Type B pancreatic cell (in vitro differentiated cells): ENCODE measurements around the gene FBXO48. TPM values are rescaled to one million over a fixed set of nuclear protein-coding genes. Genes with fewer than 3 reads are reported as not detected.

Experiments used
- DNase-seq: peaks from one replicate; pipeline ENCODE4 v3.0.0; 2021; ENCODE audit warnings: mixed read lengths; ENCODE audit not compliant: unreplicated experiment; ENCODE audit errors: extremely low spot score
- H3K27ac Mint-ChIP-seq: 2 replicates; pipeline ENCODE4 v1.8.0; 2021; ENCODE audit warnings: mild to moderate bottlenecking, mixed read lengths
- H3K27me3 Mint-ChIP-seq: 2 replicates; pipeline ENCODE4 v1.8.0; 2021; ENCODE audit warnings: mixed read lengths
- H3K36me3 Mint-ChIP-seq: 2 replicates; pipeline ENCODE4 v1.8.0; 2021; ENCODE audit warnings: mixed read lengths
- H3K4me1 Mint-ChIP-seq: one replicate; pipeline ENCODE4 v1.8.0; 2021; ENCODE audit warnings: mixed read lengths; ENCODE audit not compliant: unreplicated experiment
- H3K4me3 Mint-ChIP-seq: 2 replicates; pipeline ENCODE4 v1.8.0; 2021; ENCODE audit warnings: mild to moderate bottlenecking, mixed read lengths
- H3K9me3 Mint-ChIP-seq: 2 replicates; pipeline ENCODE4 v1.8.0; 2021; ENCODE audit warnings: mixed read lengths
- total RNA-seq: library from RNA; stranded (reverse); gene quantifications from 2 replicates; pipeline ENCODE4 v1.2.1, GENCODE V29; 2021; ENCODE audit warnings: low replicate concordance
- TF ChIP-seq, protein P1 (sequence below): fragments of 200-600 bp; sonication (generic); conservative IDR thresholded peaks from 2 replicates; pipeline ENCODE4 v1.5.0; 2021; ENCODE audit warnings: antibody characterized with exemption, mild to moderate bottlenecking

FBXO48 gene
- total RNA-seq, 1 donor from 2014 or later = 2.0 TPM

DNA sequence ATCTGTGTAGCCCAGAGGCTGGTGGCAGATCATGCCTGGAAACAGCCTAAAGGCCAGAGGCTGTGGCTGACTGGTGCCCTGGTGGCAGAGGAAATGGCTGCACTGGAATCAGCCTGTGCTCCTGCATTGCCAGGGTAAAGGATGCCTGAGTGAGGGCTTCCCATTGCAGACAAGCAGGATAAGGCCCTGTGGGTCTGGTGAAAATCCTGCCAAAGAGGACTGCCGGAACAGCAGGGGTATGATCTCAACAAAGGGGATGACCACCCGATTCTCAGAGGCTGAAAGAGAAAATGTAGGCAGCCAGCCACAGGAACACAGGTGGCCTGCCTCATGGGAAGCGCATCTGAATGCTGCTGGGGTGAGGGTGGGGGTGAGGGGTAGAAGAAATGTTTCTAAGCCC is 48.2 kb downstream of the FBXO48 start:
- TF ChIP-seq, protein P1, sequence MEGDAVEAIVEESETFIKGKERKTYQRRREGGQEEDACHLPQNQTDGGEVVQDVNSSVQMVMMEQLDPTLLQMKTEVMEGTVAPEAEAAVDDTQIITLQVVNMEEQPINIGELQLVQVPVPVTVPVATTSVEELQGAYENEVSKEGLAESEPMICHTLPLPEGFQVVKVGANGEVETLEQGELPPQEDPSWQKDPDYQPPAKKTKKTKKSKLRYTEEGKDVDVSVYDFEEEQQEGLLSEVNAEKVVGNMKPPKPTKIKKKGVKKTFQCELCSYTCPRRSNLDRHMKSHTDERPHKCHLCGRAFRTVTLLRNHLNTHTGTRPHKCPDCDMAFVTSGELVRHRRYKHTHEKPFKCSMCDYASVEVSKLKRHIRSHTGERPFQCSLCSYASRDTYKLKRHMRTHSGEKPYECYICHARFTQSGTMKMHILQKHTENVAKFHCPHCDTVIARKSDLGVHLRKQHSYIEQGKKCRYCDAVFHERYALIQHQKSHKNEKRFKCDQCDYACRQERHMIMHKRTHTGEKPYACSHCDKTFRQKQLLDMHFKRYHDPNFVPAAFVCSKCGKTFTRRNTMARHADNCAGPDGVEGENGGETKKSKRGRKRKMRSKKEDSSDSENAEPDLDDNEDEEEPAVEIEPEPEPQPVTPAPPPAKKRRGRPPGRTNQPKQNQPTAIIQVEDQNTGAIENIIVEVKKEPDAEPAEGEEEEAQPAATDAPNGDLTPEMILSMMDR = no peak
- H3K9me3 Mint-ChIP-seq = peaks cover 3% of the 10 kb centered on the region
- no peak overlapping the region for H3K27ac Mint-ChIP-seq
- H3K4me1 Mint-ChIP-seq = no peaks in the 10 kb centered on the region
- DNase-seq = no peak
- peaks cover 11% of the 10 kb centered on the region for H3K27me3 Mint-ChIP-seq
- no peaks in the 10 kb centered on the region for H3K36me3 Mint-ChIP-seq
- H3K4me3 Mint-ChIP-seq = no peak overlapping the region

DNA sequence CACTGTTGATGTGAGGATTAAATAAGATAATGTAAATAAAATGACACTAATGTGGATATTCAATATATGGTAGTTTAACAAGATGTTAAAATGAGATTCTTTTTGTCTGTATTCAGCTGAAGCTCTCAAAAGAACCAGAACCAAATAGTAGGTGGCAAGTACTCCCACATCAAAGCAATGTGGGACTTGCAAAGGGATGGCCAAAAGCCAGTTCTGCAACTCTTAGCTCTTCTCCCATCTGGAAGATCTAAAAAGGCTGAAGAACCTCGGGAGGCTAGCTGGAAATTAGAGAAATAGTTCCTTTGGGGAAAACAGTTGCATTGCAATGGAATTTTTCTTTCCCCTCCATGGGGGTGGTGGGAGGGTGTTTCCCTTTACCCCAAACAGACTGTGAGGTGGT is 48.7 kb downstream of the FBXO48 start:
- H3K4me3 Mint-ChIP-seq = no peak overlapping the region
- TF ChIP-seq, protein P1 = no peak
- no peaks in the 10 kb centered on the region for H3K4me1 Mint-ChIP-seq
- peaks cover 11% of the 10 kb centered on the region for H3K27me3 Mint-ChIP-seq
- no peaks in the 10 kb centered on the region for H3K36me3 Mint-ChIP-seq
- no peak for DNase-seq
- no peak overlapping the region for H3K27ac Mint-ChIP-seq
- H3K9me3 Mint-ChIP-seq = peaks cover 3% of the 10 kb centered on the region

DNA sequence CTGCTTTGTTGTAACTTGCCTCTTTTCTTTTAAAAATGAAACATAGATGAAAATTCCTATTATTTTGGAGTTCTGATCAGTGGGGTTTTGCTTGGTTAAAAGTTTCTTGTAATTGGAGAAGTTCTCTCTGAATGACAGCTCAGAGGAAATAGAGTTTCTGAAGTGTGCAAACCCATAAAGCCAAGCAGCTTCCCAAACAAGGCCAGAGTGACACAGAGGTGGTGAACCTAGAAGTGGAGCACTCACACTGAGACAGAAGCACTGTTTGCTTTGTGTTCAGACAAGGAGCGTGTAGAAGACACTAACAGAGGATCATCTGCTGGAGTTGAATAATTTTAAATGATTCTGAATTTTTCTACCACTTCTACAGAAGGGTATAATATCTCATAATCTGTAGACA is 49.2 kb downstream of the FBXO48 start:
- TF ChIP-seq, protein P1 = no peak
- Mint-ChIP-seq H3K27me3 (peaks cover 11% of the 10 kb centered on the region), H3K9me3 (peaks cover 3% of the 10 kb centered on the region), H3K4me3 (no peak overlapping the region), H3K27ac (no peak overlapping the region), H3K36me3 (no peaks in the 10 kb centered on the region), H3K4me1 (no peaks in the 10 kb centered on the region)
- no peak for DNase-seq

DNA sequence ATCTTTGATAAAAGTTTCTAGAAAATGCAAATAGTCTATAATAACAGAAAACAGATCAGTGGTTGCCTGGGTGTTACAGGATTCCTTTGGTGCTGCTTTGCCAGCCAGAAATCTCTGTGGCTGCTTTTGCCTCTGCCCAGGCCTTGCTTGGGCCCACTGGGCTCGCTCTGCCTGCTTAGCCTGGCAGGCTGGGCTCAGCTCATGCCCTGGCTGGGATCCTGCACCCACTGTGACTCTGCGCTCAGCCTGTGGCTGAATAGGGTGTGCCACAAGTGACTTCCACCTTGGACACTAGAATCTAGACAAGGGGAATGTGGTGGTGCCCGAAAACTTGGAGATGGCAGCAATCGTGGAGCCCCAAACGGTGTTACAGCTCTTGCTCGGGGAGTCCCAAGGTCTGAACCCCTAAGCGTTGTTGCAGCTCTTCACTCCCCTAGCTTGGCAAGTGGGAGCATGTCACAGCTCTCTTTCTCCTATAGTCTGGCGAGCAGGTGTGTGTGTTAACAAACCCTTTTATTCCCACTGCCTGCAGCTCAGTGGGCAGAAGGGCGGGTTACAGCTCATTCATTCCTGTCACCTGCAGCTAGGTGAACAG is 50.9 kb downstream of the FBXO48 start:
- Mint-ChIP-seq H3K4me3 (no peak overlapping the region), H3K27ac (no peak overlapping the region), H3K9me3 (no peaks in the 10 kb centered on the region), H3K4me1 (no peaks in the 10 kb centered on the region), H3K27me3 (peaks cover 3% of the 10 kb centered on the region), H3K36me3 (no peaks in the 10 kb centered on the region)
- TF ChIP-seq, protein P1 = no peak
- DNase-seq = no peak

DNA sequence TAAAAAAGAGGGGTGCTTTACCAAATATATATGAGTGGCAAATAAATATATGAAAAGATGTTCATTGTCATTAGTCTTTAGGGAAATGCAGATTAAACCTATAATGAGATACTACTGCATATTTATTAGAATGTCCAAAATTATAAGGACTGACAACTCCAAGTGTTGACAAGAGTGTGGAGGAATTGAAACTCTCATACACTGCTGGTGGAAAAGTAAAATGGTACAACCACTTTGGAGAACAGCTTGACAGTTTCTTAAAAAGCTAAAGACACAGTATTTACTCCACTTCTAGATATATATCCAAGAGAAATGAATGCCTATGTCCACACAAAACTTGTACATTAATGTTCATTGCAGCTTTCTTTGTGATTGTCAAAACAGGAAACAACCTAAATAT is 51.6 kb downstream of the FBXO48 start:
- no peak overlapping the region for H3K4me3 Mint-ChIP-seq
- DNase-seq = no peak
- H3K27ac Mint-ChIP-seq = no peak overlapping the region
- no peaks in the 10 kb centered on the region for H3K4me1 Mint-ChIP-seq
- peaks cover 4% of the 10 kb centered on the region for H3K27me3 Mint-ChIP-seq
- no peaks in the 10 kb centered on the region for H3K36me3 Mint-ChIP-seq
- no peaks in the 10 kb centered on the region for H3K9me3 Mint-ChIP-seq
- TF ChIP-seq, protein P1 = no peak

DNA sequence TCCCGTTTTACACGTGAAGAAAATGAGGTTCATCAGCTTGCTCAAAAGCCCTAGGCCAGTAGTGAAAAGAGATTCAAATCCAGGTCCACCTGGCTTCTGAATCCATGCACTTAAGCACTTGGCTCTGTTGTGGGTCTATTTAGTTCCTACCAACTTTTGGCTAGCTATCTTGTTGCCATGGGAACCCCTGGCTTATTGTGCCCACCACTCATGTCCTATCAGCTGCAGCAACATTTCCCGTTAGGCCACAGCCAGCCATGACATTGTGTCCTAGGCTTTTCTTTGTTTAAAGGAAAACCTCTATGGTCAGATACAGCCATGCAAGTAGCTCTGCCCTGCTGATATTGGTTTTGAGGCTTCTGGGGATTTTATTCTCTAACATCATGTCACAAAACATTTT is 52.2 kb downstream of the FBXO48 start:
- H3K27ac Mint-ChIP-seq = no peak overlapping the region
- no peak overlapping the region for H3K4me3 Mint-ChIP-seq
- TF ChIP-seq, protein P1 = no peak

More for the DNA sequence above, 52.2 kb downstream of the FBXO48 start:
- no peaks in the 10 kb centered on the region for H3K36me3 Mint-ChIP-seq
- no peaks in the 10 kb centered on the region for H3K9me3 Mint-ChIP-seq
- H3K27me3 Mint-ChIP-seq = peaks cover 6% of the 10 kb centered on the region
- DNase-seq = no peak
- no peaks in the 10 kb centered on the region for H3K4me1 Mint-ChIP-seq
